GM21737 (cell line): ENCODE measurements around the gene HPCAL1.

Experiments used
- ATAC-seq: cut with Tn5 transposase; IDR thresholded peaks from one replicate; pipeline ENCODE4 v1.9.1; 2021; ENCODE audit warnings: mild to moderate bottlenecking, moderate library complexity; ENCODE audit not compliant: unreplicated experiment

Gene HPCAL1

DNA sequence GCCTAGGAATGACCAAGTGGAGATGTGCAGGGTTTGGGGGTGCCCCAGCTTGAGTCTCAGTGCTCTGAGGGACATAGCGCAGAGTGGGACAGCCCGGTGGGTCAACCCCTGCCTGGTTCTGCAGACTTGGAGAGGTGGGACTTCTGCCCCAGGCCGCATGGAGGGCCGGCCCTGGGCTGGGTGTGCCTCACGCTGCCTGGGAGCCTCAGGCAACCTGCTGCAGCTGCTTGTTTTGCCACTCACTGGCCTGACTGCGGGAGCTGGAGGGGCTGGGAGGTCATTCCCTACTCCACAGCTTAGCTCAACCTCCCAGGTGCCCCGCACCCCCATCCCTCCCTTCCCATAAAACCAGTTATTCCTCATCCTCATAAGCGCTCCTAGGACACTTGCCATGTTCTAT, 112.3 kb downstream of the HPCAL1 start:
- no peak for ATAC-seq

DNA sequence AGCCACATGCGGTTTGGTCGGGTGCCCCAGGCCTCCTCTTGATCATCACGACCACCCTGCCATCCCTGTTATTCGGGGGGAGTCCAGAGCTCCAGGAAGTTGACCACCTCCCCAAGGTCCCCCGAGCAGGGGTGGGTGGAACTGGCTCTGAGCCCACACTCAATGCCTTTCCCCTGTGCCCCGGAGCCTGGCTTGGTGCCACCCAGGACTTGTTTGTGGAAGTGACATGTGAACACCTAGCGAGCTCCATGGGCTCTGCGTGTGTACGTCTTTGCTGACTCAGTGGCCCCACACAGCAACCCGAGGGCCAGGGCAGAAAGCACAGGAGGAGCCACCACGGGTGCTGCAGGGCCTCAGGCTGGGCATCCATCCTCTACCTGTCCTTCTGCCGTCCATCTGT, 112.9 kb downstream of the HPCAL1 start:
- ATAC-seq: no peak

DNA sequence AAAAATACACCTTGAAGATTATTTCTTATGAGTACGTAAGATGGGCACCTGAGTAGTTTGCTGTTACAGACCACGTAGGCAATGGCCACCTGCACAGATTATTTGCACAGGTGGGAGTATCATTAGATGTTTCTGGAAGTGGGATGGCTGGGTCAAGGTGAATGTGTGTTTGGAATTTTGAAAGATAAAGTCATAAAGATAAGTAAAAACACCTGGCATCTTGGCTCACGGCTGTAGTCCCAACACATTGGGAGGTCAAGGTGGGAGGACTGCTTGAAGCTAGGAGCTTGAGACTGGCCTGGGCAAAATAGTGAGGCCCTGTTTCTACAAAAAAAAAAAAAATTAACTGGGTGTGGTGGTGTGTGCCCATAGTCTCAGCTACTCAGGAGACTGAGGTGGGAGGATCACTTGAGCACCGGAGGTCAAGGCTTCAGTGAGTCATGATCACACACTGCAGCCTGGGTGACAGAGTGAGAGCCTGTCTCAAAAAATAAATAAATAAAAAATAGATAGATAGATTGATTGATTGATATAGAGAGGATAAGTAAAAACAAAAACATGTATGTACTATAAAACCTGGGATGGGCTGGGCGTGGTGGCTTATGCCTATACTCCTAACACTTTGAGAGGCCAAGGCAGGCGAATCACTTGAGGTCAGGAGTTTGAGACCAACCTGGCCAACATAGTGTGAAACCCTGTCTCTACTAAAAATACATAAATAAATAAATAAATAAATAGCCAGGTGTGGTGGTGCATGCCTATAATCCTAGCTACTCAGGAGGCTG, 115.0 kb downstream of the HPCAL1 start:
- ATAC-seq: no peak

DNA sequence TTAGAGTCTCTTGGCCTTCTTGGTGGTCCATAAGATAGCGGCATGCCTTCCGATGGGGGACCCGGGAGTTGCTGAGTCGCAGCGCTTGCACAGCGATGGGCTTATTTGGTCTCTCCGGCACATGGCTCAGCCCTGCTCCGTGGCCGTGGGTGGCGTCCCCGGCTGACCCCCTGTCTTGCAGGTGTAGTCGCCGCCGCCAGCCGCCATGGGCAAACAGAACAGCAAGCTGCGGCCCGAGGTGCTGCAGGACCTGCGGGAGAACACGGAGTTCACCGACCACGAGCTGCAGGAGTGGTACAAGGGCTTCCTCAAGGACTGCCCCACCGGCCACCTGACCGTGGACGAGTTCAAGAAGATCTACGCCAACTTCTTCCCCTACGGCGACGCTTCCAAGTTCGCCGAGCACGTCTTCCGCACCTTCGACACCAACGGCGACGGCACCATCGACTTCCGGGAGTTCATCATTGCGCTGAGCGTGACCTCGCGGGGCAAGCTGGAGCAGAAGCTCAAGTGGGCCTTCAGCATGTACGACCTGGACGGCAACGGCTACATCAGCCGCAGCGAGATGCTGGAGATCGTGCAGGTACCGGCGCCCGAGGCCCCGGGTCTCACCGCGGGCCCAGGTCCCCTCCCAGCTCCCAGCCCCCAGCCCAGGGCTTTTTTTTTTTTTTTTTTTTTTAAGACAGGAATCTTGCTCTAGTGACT, 117.0 kb downstream of the HPCAL1 start:
- no peak for ATAC-seq

DNA sequence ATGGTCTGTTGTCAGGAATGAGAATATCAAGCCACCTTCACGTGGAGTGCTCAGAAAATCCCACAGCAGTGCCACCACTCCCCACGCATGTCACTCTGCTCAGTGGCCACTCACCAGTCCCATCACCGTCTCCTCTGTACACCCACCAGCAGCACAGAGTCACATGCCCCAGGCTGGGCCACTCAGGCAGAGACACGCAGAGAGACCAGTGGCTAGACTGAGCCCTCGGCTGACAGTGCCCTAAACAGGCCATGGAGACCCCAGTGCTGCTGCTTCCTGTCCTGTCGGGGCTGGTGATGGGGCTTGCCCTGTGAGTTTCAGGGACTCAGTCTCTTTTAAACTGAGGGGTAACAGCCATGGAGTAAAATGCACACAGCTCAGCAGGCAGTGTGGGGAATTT, 119.5 kb downstream of the HPCAL1 start:
- ATAC-seq: no peak

DNA sequence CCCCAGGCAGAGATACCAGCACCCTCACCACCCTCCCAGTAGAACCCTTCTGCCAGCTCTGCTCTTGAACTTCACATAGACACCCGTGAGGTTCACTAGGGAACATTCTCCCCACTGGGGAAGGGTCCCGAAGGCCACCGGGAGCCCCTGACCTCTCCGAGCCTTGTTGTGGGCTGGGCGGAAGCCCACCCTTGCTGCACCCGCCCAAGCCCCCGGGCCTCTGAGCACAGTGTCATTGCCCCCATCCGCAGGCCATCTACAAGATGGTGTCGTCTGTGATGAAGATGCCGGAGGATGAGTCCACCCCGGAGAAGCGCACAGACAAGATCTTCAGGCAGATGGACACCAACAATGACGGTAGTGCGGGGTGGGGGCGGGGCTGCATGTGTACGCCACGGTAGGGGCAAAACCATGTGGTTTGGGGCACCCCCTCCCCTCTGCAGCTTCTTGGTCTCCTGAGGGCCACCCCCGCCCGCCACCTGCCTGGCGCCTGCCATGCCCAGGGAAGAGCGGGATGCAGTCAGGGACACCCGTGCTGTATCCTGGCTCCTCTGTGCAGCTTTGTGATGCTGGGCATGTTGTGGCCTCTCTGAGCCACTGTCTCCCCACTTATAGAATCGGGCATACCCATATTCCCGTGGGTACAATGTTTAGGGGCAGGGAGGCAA, 120.2 kb downstream of the HPCAL1 start:
- no peak for ATAC-seq

DNA sequence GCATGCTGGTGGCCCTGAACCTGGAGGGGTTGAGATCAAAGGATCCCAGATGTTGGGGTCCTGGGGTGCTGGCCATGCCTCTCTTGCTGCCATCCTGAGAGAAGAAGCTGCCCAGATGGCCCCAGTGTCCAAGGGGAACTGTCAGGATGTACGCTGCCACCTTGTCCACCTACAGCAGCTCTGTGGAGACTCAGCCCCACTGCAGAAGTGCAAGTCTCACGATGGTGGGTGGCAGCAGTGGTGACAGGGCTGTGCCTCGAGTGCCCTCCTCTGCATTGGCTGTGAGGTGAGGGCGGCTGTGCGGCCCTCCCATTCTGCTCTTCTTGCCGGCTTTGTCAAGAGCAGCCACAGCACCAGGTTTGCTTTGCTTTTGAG, 120.7 kb downstream of the HPCAL1 start:
- no peak for ATAC-seq

DNA sequence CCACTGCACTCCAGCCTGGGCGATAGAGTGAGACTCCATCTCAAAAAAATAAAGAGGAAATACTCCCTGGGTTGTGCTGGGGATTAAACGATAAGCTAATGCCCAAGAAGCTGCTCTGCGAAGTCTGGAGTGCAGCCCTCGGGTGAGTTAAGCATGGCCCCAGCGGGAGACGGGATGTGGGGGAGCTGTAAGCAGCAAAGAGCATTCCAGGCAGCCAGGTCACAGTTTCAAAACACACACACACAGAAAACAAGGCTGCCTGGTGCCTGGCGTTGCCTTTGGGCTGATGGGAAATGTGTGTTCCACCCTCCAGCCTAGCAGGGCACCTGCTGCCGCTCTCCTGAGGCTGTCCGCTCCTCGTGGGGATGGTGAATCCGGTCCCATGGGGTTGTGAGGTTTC, 121.3 kb downstream of the HPCAL1 start:
- ATAC-seq: no peak

DNA sequence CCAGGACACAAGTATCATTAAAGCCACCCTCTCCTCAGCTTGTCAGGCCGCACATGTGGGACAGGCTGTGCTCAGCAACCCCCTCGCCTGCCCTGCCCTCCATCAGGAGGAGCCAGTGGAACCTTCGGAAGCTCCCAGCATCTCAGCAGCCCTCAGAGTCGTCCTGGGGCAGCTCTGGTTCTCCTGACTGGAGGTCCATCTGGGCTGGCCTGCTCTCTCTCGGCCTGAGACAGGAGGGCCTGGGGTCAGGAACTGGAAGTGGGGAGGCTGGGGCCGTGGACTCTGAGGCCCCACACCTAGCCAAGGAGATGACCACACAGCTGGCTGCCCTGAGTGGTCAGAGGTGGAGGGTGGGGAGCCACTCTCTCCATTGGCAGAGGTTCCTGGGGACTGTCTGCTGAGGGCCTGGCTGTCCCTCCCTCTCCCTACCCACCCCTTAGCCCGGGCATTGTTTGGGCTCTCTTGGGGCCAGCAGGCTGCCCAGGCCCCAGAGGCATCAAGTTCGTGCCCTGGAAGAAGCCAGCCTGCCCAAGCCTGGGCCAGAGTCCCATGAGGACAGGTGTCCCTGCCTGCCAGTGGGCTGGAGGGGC, 122.3 kb downstream of the HPCAL1 start:
- ATAC-seq: no peak

DNA sequence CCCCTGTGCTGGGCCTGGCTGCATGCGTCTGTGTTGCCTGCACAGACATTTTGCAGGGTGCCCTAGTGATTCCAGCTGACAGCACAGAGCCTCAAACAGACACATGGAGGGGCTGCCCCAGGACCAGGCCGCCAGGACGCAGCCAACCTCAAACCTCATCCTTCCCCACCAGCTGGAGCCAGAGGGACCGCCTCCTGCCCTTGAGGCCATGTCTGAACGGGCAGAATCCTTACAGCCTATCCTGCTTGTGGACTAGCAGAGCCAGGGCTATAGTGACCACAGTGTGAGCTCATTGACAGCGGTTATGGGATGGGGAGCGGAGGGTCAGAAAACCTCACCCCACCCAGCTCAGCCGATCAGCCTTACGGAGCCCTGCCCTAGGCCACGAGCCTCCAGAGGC, 123.0 kb downstream of the HPCAL1 start:
- ATAC-seq: no peak

DNA sequence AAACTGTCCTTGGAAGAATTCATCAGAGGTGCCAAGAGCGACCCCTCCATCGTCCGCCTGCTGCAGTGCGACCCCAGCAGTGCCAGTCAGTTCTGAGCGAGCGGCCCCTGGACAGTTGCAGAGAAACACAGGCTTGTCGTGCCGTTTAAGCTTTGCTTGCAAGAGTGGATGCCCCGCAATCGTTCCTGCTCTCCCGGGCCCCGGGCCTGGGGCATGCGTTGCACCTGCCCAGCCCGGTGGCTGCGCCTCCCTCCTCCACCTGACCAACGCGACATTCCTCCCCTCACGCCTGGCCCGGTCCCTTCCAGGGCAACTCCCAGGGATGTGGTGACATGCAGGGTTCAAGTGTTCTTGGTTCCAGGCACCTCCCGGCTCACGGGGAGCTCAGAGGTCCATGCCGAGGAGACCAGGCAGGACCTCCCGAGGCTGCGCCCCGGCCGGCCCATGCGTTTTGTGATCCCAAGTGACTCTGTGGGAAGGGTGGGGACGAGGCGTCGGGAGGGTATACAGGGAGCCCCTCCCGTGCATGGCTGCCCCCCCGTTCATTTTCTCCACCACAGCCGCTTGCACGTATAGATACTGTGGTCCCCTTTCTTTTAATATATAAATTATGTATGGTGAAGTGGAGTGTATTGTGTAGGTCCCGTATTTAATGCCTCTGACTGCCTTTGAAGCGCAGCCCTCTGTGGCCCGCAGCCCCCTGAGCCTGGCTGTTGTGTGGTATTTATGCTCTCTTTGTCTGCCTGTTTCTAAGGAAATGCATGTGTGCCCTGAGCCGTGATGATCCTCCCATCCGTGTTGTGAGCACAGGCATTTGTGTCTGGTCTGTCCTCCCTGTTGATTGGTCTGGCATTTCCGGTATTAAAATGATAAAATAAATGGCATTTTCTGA, 124.3 kb downstream of the HPCAL1 start:
- ATAC-seq: no peak

DNA sequence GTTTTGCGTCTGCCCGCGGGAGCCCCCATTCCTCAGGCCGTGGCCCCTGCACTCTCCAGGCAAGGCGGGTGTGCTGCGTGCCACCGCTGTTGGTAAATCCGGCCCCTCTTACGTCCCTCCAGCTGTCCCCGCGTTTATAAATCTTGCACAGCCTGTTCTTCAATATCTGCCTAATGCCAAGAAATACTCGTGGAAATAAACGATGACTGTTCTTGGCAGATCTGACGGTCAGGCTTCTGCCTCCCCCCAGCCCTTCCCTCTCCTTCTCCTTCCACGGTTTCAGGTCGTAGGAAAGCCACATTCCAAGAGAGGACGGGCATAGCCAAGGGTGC, 124.9 kb downstream of the HPCAL1 start:
- no peak for ATAC-seq

DNA sequence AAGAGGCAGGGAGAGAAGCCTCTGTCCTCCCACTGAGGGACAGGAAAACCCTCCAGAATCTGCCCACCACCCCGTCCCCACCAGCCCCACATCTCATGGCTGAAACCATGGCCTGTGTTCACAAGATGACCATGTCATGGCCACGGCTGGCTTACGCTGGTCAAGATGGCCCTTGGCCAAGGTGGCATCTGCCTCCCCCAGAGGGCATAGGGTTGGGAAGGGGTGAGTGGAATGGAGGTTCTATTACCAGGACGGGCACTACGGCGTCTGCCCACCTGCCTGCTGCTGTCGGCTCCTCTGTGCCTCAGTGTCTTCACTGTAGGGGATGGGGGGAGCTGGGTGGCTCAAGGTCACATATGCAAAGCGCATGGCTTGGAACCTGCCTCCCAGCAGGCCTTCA, 125.7 kb downstream of the HPCAL1 start:
- ATAC-seq: no peak

DNA sequence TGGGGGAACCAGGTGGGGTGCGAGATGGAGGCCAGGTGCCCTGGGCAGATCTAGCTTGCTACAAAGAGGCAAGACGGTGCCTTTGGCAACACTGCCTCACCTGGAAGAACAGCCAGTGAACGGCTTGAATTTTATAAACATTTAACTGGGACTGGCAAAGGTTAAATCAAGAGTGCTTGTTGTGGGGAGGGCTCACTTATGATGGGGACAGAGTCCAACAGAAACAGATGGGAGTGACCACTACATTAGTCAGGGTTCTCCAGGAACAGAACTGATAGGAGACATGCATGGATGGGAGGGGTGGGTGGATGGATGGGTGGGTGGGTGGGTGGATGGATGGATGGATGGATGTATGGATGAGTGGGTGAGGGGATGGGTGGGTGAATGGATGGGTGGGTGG, 126.2 kb downstream of the HPCAL1 start:
- ATAC-seq: no peak

DNA sequence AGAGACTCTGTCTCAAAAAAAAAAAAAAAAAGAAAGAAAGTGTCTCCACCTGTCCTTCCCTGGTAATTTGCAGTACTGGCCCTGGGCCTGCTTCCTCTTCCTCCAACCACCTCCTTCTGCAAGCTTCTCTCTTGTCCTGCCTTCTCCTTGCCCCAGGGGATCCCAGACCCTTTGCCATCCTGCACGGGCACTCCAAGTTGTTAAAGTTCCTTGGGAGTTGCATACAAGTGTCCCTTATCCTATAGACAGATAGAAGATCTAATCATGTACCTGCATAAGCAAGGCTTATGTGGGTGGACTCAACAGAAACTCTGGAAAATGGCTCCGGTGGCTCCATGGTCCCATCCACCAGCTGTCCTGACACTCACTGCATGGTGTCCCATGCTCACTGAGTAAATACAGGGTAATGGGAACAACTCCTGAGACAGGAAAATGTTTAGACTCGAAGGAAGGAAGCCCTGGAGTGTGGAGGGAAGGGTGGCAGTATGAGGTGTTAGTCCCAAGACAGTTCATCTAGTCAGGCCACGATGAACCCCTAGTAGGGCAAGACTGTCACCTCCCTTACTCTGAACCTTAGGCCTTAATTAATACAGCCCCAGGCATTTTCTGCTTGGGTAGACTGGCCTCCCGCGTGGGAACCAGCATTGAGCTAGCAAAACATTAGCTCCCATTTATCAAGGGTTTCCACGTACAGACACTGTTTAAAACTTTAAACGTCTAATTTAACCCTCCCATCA, 128.3 kb downstream of the HPCAL1 start:
- ATAC-seq: no peak

DNA sequence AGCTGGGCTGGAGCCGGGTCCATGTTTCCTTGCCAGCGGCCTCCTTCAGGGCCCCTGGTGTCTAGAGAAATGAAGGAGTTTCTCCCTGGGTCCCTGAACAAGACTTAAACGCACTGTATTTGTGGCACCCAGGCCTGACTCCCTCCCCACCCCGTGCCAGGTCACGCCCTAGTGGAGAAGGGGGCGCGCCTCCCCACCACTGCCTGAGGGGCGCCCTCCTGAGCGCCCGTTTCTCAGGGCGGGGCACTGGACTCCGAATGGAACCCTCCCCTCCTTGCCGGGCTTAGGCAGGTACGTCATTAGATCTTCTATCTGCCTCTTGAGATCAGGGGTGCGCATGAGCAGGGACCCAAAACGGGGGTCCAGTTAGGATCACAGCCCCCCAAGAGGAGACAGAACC, 129.1 kb downstream of the HPCAL1 start:
- ATAC-seq: no peak

DNA sequence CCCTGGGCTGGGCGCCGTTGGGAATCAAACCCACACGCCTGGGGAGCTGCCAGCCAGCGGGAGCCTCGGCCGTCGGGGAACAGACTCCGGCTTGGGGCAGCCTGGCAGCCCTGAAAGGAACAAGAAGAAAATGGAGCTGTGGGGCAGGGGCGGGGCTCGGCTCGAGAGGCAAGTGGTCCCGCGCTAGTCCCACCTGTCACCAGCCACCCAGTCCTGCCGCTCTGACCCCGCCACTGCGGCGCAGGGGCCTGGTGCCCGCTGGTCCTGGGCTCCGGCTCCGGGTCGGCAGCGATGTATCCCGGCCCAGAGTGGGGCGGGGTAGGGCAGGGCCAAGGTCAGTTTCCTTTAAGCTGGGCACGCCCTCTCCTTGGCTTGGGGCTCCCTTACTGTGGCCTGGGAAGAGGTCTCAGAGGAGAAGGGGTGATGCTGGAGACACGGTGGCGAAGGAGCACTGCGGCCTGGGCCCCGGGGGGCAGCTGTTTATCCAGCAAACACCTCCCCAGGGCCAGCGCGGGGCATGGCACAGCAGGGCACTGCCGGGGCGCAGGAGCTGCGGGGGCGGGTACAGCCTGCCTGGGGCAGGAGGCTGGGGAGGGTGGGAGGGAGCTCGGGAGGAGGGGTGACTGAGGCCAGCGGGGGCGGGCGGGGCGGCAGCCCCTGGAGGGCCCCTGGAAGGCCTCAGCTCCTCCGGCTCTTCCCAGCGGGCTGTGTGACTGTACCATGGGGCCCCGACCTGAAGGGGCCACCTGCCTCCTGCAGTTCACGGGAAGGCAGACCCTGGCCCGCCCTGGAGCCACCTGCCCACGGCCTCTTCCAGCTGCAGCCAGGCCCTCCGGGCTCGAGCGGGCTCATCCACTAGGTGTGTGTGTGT, 129.8 kb downstream of the HPCAL1 start:
- ATAC-seq: no peak

DNA sequence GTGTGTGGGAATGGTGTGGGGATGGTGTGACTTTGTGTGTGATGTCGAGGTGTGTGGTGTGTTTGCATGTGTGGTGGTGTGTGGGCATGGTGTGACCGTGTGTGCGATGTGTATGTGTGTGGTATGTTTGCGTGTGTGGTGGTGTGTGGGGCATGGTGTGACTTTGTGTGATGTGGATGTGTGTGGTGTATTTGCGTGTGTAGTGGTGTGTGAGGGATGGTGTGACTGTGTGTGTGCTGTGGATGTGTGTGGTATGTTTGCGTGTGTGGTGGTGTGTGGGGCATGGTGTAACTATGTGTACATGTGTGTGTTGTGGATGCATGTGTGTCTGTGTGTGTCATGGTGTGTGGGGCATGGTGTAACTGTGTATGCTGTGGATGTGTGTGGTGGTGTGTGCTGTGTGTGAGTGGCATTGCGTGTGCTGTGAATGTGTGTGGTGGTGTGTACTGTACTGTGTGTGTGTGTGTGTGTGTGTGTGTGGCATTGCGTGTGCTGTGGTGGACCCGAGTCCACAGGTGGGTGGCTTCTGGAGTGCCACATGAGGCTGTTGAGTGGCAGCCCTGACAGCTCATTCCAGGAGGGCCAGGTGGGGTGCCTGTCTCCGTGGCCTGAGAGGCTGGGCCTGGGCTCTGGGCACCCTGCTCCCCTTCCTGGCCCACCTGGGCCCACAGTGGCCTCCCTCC, 130.7 kb downstream of the HPCAL1 start:
- ATAC-seq: no peak
